Transverse colon (tissue), 3 donors: ENCODE measurements around the gene GRIN2A.
"Not testable (repeated sequence)": the region's sequence is repeated elsewhere in the genome, so short reads cannot be mapped to it uniquely, and the experiment has no call there.

Experiments
- POLR2A ChIP-seq: fragments of 450-650 bp; IDR thresholded peaks from one replicate; pipeline ENCODE4 v1.6.1; 2016; ENCODE audit warnings: antibody characterized with exemption, mild to moderate bottlenecking, moderate library complexity
- TF ChIP-seq, protein P1 (sequence below), 5 experiments: fragments of 200-600 bp in 3 of 5; fragments of 450-650 bp in 2 of 5; sonication (generic) in 3 of 5; IDR thresholded peaks; 1 replicate in 2 of 5; 2 replicates in 3 of 5; pipeline ENCODE4 v1.5.1; 2016 to 2017; ENCODE audit warnings: antibody characterized with exemption in 5 of 5, inconsistent platforms in 3 of 5, mild to moderate bottlenecking in 2 of 5, moderate library complexity in 1 of 5

DNA sequence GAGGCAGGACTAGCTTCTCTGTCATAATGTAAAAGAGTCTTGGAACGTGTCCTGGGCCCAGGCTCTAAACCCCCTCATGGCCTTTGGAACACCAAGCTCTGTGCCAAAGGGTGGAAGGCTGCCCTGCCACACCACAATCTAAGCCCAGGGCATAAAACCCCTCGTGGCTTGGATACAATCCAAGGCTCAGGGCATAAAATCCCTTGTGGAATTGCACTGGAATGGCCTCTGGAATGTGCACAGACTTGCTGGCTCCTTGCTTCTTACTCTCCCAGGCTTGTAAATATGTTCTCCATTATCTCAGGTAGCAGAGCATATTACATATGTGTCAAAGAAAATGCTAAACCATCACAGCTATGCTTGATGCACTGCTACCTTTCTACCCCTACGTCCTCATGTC, 306.2 kb downstream of the GRIN2A start:
- TF ChIP-seq, protein P1, sequence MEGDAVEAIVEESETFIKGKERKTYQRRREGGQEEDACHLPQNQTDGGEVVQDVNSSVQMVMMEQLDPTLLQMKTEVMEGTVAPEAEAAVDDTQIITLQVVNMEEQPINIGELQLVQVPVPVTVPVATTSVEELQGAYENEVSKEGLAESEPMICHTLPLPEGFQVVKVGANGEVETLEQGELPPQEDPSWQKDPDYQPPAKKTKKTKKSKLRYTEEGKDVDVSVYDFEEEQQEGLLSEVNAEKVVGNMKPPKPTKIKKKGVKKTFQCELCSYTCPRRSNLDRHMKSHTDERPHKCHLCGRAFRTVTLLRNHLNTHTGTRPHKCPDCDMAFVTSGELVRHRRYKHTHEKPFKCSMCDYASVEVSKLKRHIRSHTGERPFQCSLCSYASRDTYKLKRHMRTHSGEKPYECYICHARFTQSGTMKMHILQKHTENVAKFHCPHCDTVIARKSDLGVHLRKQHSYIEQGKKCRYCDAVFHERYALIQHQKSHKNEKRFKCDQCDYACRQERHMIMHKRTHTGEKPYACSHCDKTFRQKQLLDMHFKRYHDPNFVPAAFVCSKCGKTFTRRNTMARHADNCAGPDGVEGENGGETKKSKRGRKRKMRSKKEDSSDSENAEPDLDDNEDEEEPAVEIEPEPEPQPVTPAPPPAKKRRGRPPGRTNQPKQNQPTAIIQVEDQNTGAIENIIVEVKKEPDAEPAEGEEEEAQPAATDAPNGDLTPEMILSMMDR (IDR thresholded peaks at IDR 0.05), result not testable (repeated sequence)
- TF ChIP-seq POLR2A, result not testable (repeated sequence)
